ENCODE data around the gene MARCHF9.

DNA sequence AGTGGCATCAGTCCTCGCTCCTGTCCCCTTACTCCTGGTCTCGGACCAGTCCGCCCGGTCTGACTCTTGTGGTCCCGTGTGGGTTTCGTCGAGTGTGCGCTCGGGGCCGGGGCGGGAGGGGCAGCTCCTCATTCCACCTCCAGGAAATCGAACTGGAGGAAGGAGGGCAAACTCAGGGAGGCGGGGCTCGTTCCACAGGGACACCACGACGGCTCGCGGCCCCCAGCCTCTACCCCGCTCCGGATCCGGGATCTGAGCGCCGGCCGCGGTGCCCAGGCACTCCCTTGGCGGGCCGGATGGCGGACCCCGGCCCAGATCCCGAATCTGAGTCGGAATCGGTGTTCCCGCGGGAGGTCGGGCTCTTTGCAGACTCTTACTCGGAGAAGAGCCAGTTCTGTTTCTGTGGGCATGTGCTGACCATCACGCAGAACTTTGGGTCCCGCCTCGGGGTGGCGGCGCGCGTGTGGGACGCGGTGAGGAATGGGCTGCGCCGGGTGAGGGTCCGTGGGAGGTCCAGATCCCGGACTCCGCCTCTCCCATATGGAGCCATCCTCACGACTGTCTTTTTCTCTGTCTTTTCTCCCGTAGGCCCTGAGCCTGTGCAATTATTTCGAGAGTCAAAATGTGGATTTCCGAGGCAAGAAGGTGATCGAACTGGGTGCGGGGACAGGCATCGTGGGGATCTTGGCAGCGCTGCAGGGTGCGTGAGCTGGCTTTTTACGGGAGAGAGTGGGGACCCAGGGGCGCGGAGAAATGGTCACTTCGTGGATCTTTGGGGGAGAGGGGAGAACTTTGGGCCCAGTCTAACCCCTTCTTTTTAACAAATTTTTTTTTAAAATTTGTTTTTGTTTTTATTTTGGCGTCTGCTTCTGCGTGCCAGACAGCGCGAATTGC, 17.8 kb downstream of the MARCHF9 start, which contains the start of gene EEF1AKMT3:
- TF ChIP-seq, protein P1, sequence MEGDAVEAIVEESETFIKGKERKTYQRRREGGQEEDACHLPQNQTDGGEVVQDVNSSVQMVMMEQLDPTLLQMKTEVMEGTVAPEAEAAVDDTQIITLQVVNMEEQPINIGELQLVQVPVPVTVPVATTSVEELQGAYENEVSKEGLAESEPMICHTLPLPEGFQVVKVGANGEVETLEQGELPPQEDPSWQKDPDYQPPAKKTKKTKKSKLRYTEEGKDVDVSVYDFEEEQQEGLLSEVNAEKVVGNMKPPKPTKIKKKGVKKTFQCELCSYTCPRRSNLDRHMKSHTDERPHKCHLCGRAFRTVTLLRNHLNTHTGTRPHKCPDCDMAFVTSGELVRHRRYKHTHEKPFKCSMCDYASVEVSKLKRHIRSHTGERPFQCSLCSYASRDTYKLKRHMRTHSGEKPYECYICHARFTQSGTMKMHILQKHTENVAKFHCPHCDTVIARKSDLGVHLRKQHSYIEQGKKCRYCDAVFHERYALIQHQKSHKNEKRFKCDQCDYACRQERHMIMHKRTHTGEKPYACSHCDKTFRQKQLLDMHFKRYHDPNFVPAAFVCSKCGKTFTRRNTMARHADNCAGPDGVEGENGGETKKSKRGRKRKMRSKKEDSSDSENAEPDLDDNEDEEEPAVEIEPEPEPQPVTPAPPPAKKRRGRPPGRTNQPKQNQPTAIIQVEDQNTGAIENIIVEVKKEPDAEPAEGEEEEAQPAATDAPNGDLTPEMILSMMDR (IDR thresholded peaks at IDR 0.05) = no peak
- TF ChIP-seq POLR2A (IDR thresholded peaks at IDR 0.05) = no peak

Measured in tibial nerve (tissue), 3 donors.